Peyer's patch (tissue), 4 donors: ENCODE measurements around the gene MLLT10. TPM values are rescaled to one million over a fixed set of nuclear protein-coding genes. Genes with fewer than 3 reads are reported as not detected.

Source experiments
- DNase-seq, 3 donors: peaks; one replicate each; pipeline ENCODE4 v3.0.0-alpha.2; 2017 to 2019
- H3K27ac ChIP-seq, 4 donors: fragments of 200-600 bp; sonication (generic); one replicate each; pipeline ENCODE4 v1.5.1; 2016 to 2019
- H3K27me3 ChIP-seq, 2 donors: fragments of 200-600 bp; sonication (generic); one replicate each; pipeline ENCODE4 v1.5.1; 2019
- H3K36me3 ChIP-seq, 3 donors: fragments of 200-600 bp; sonication (generic); one replicate each; pipeline ENCODE4 v1.5.1; 2016 to 2019
- H3K4me1 ChIP-seq, 4 donors: fragments of 200-600 bp; sonication (generic); one replicate each; pipeline ENCODE4 v1.5.1; 2016 to 2019
- H3K4me3 ChIP-seq, 4 donors: fragments of 200-600 bp; sonication (generic); 1 replicate in 3 of 4; 2 replicates in 1 of 4; pipeline ENCODE4 v1.5.1; 2016 to 2019; ENCODE audit warnings: mild to moderate bottlenecking in 1 of 4
- H3K9me3 ChIP-seq, 4 donors: fragments of 200-600 bp; sonication (generic); one replicate each; pipeline ENCODE4 v1.5.1; 2016 to 2019; ENCODE audit warnings: mild to moderate bottlenecking in 1 of 4
- CTCF ChIP-seq, 6 experiments: fragments of 450-650 bp in 4 of 6; fragments of 200-600 bp in 2 of 6; sonication (generic) in 1 of 6; IDR thresholded peaks; one replicate each; pipeline ENCODE4 v1.5.1; 2017 to 2019; ENCODE audit warnings: antibody characterized with exemption in 6 of 6, mild to moderate bottlenecking in 3 of 6, moderate library complexity in 1 of 6
- POLR2A ChIP-seq, 2 donors: fragments of 450-650 bp; IDR thresholded peaks; one replicate each; pipeline ENCODE4 v1.5.1; 2017; ENCODE audit warnings: antibody characterized with exemption in 2 of 2, mild to moderate bottlenecking in 2 of 2, moderate library complexity in 2 of 2
- total RNA-seq, 4 donors: library from RNA; depleted of rRNA; stranded (reverse); fragments of >200 nt; gene quantifications; one replicate each; pipeline ENCODE4 v1.1.0, GENCODE V29; 2016

Gene MLLT10
- total RNA-seq, 4 donors from 2014 or later: 25.2 to 65.2 (median 40.1) TPM

GRCh38 chr10:21732067-21732772, 198.2 kb downstream of the MLLT10 start:
- peak in 1 of 3 donors; percentile 52 for DNase-seq
- peak in 5 of 6 experiments; percentile 22 to 58 (median 43) for TF ChIP-seq CTCF (IDR thresholded peaks at IDR 0.05)
- TF ChIP-seq POLR2A (IDR thresholded peaks at IDR 0.05): no peak
- H3K27me3 ChIP-seq: no peaks in the 10 kb centered on the region
- no peaks in the 10 kb centered on the region for H3K4me1 ChIP-seq
- H3K9me3 ChIP-seq: no peaks in the 10 kb centered on the region
- peaks cover 0 to 28% (median 0%) of the 10 kb centered on the region in 3 donors for H3K36me3 ChIP-seq
- H3K27ac ChIP-seq: no peak overlapping the region
- no peak overlapping the region for H3K4me3 ChIP-seq

DNA sequence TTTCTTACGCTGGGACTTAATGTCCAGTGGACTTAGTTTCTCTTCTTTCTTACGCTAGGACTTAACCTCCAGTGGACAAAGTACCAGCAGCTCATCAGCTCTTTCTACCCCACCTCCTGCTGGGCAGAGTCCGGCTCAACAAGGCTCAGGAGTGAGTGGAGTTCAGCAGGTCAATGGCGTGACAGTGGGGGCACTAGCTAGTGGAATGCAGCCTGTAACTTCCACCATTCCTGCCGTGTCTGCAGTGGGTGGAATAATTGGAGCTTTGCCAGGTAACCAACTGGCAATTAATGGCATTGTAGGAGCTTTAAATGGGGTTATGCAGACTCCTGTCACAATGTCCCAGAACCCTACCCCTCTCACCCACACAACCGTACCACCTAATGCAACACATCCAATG, 199.7 kb downstream of the MLLT10 start:
- peaks cover 0 to 29% (median 0%) of the 10 kb centered on the region in 3 donors for H3K36me3 ChIP-seq
- no peak overlapping the region for H3K27ac ChIP-seq
- H3K27me3 ChIP-seq: no peaks in the 10 kb centered on the region
- no peak for TF ChIP-seq POLR2A (IDR thresholded peaks at IDR 0.05)
- TF ChIP-seq CTCF (IDR thresholded peaks at IDR 0.05): no peak
- H3K9me3 ChIP-seq: no peaks in the 10 kb centered on the region
- no peak overlapping the region for H3K4me3 ChIP-seq
- H3K4me1 ChIP-seq: no peaks in the 10 kb centered on the region
- no peak for DNase-seq

- no peaks in the 10 kb centered on the region for H3K27me3 ChIP-seq
- no peak overlapping the region for H3K27ac ChIP-seq
- TF ChIP-seq CTCF (IDR thresholded peaks at IDR 0.05): no peak
- TF ChIP-seq POLR2A (IDR thresholded peaks at IDR 0.05): no peak
- H3K4me1 ChIP-seq: no peaks in the 10 kb centered on the region
- peaks cover 0 to 51% (median 0%) of the 10 kb centered on the region in 3 donors for H3K36me3 ChIP-seq
- no peaks in the 10 kb centered on the region for H3K9me3 ChIP-seq
- no peak for DNase-seq
- H3K4me3 ChIP-seq: no peak overlapping the region
Measured at GRCh38 chr10:21737106-21737505, 203.1 kb downstream of the MLLT10 start.

- Histone ChIP-seq H3K4me1 (no peaks in the 10 kb centered on the region), H3K4me3 (no peak overlapping the region), H3K36me3 (peaks cover 0 to 61% (median 0%) of the 10 kb centered on the region in 3 donors), H3K27me3 (no peaks in the 10 kb centered on the region), H3K27ac (peak overlapping the region in 2 of 4 donors; percentile 22 to 40), H3K9me3 (no peaks in the 10 kb centered on the region)
- TF ChIP-seq CTCF (IDR thresholded peaks at IDR 0.05) (no peak), POLR2A (IDR thresholded peaks at IDR 0.05) (no peak)
- no peak for DNase-seq
Measured at GRCh38 chr10:21740989-21741388, 207.0 kb downstream of the MLLT10 start.

GRCh38 chr10:21742740-21743412, 208.8 kb downstream of the MLLT10 start:
- Histone ChIP-seq H3K36me3 (peaks cover 0 to 57% (median 0%) of the 10 kb centered on the region in 3 donors), H3K27ac (no peak overlapping the region), H3K27me3 (no peaks in the 10 kb centered on the region), H3K4me3 (no peak overlapping the region), H3K9me3 (no peaks in the 10 kb centered on the region), H3K4me1 (no peaks in the 10 kb centered on the region)
- TF ChIP-seq CTCF (IDR thresholded peaks at IDR 0.05) (no peak), POLR2A (IDR thresholded peaks at IDR 0.05) (no peak)
- DNase-seq: no peak
